Cardiac fibroblast (primary cell): ENCODE measurements around the gene SCAPER.

ENCODE experiments used
- DNase-seq, 2 donors: peaks; one replicate each; pipeline versions ENCODE4 v3.0.0 to v3.0.0-alpha.2; 2010; ENCODE audit warnings: low read depth in 2 of 2
- H3K4me3 ChIP-seq, 2 donors: replicated peaks in 1 of 2; 1 replicate in 1 of 2; 2 replicates in 1 of 2; pipeline ENCODE4 v1.5.1; 2011; ENCODE audit warnings: low read depth in 2 of 2, low read length in 2 of 2, mild to moderate bottlenecking in 2 of 2, moderate library complexity in 1 of 2
- CTCF ChIP-seq: IDR thresholded peaks from one replicate; pipeline ENCODE4 v1.5.1; 2011; ENCODE audit warnings: low read depth, mild to moderate bottlenecking, low read length, inconsistent platforms

The SCAPER gene

GRCh38 chr15:76935620-76936019, 30.5 kb upstream of the SCAPER start:
- TF ChIP-seq CTCF = no peak
- no peak for DNase-seq
- no peak overlapping the region for H3K4me3 ChIP-seq

- no peak for TF ChIP-seq CTCF
- DNase-seq = peak; percentile 11 to 13
- peak overlapping the region; percentile 72 to 73 for H3K4me3 ChIP-seq
Observed at GRCh38 chr15:76932135-76932966, 27.2 kb upstream of the SCAPER start.

GRCh38 chr15:76931397-76932134, 26.4 kb upstream of the SCAPER start, which contains the start of gene RCN2:
RCN2 (plus strand) TSS chr15:76931749; CDS start chr15:76931842, 93 bp downstream.
- TF ChIP-seq CTCF = no peak
- peak; percentile 93 to 96 for DNase-seq
- H3K4me3 ChIP-seq = peak within 1 kb of the TSS; percentile 72 to 73

GRCh38 chr15:76930831-76931396, 25.8 kb upstream of the SCAPER start:
- DNase-seq = no peak
- TF ChIP-seq CTCF = no peak
- peak overlapping the region; percentile 40 to 62 for H3K4me3 ChIP-seq

- TF ChIP-seq CTCF = no peak
- no peak overlapping the region for H3K4me3 ChIP-seq
- no peak for DNase-seq
Observed at GRCh38 chr15:76929011-76929760, 24.0 kb upstream of the SCAPER start.

- no peak for DNase-seq
- H3K4me3 ChIP-seq = no peak overlapping the region
- no peak for TF ChIP-seq CTCF
Observed at GRCh38 chr15:76928201-76928600, 23.1 kb upstream of the SCAPER start.
